ENCODE data around the gene RNASET2. TPM values are rescaled to one million over a fixed set of nuclear protein-coding genes. Genes with fewer than 3 reads are reported as not detected.
"Not testable (repeated sequence)": the region's sequence is repeated elsewhere in the genome, so short reads cannot be mapped to it uniquely, and the experiment has no call there.

Gene RNASET2
- total RNA-seq, 2 donors from 2014 or later, result 25.8 to 29.3 TPM

- WGBS, 2 experiments (ENCODE audit: insufficient coverage in 1 of 2, insufficient read length in 1 of 2), result 78 to 100% methylated on average over 1 to 3 of the region's 3 CpGs
- Mint-ChIP-seq H3K36me3 (ENCODE audit: low read depth) (peaks cover 25% of the 10 kb centered on the region), H3K4me1 (peaks cover 6% of the 10 kb centered on the region), H3K4me3 (no peak overlapping the region), H3K27me3 (ENCODE audit: insufficient read depth) (peaks cover 21% of the 10 kb centered on the region), H3K9me3 (peaks cover 3% of the 10 kb centered on the region), H3K27ac (no peak overlapping the region)
- peak; percentile 24 for DNase-seq
- H3K27ac ChIP-seq (ENCODE audit: low read depth, low read length), result no peak overlapping the region
- no peak for TF ChIP-seq CTCF (conservative IDR thresholded peaks at IDR 0.05)
- no peaks in the 10 kb centered on the region for H3K9me3 ChIP-seq (ENCODE audit: control insufficient read depth, low read length)
- H3K4me1 ChIP-seq (ENCODE audit: control insufficient read depth, insufficient read depth, low read length), result no peaks in the 10 kb centered on the region
- no peaks in the 10 kb centered on the region for H3K36me3 ChIP-seq (ENCODE audit: control insufficient read depth, insufficient read depth, low read length)
- no peak overlapping the region for H3K9ac ChIP-seq (ENCODE audit: extremely low read depth, low read length, poor library complexity, severe bottlenecking)
- H3K4me3 ChIP-seq (ENCODE audit: low read length), result no peak overlapping the region
- H3K27me3 ChIP-seq (ENCODE audit: control insufficient read depth, insufficient read depth, low read length, poor library complexity, severe bottlenecking), result peaks cover 8% of the 10 kb centered on the region
Measured at GRCh38 chr6:166951670-166952060, 4.7 kb downstream of the RNASET2 start.

- H3K9me3 ChIP-seq (ENCODE audit: control insufficient read depth, low read length); H3K36me3 ChIP-seq (ENCODE audit: control insufficient read depth, insufficient read depth, low read length); H3K4me1 ChIP-seq (ENCODE audit: control insufficient read depth, insufficient read depth, low read length); H3K4me1 Mint-ChIP-seq; H3K27ac ChIP-seq (ENCODE audit: low read depth, low read length); H3K27ac Mint-ChIP-seq; H3K9me3 Mint-ChIP-seq; H3K4me3 ChIP-seq (ENCODE audit: low read length); H3K27me3 ChIP-seq (ENCODE audit: control insufficient read depth, insufficient read depth, low read length, poor library complexity, severe bottlenecking); H3K9ac ChIP-seq (ENCODE audit: extremely low read depth, low read length, poor library complexity, severe bottlenecking); H3K4me3 Mint-ChIP-seq: not testable (repeated sequence)
- Mint-ChIP-seq H3K36me3 (ENCODE audit: low read depth) (peaks cover 29% of the 10 kb centered on the region), H3K27me3 (ENCODE audit: insufficient read depth) (peaks cover 21% of the 10 kb centered on the region)
- DNase-seq, result peak; percentile 94
- peak; percentile 88 for TF ChIP-seq CTCF (conservative IDR thresholded peaks at IDR 0.05)
- 74 to 88% methylated on average over 12 to 17 of the region's 17 CpGs for WGBS, 2 experiments (ENCODE audit: insufficient coverage in 1 of 2, insufficient read length in 1 of 2)
Measured at GRCh38 chr6:166950892-166951669, 5.3 kb downstream of the RNASET2 start.

GRCh38 chr6:166950443-166950821 lies 5.9 kb downstream of the RNASET2 start:
- H3K9ac ChIP-seq (ENCODE audit: extremely low read depth, low read length, poor library complexity, severe bottlenecking), result no peak overlapping the region
- peak; percentile 39 for DNase-seq
- no peak overlapping the region for H3K27ac ChIP-seq (ENCODE audit: low read depth, low read length)
- H3K27ac Mint-ChIP-seq, result no peak overlapping the region
- H3K4me3 ChIP-seq (ENCODE audit: low read length), result no peak overlapping the region
- no peaks in the 10 kb centered on the region for H3K9me3 ChIP-seq (ENCODE audit: control insufficient read depth, low read length)
- H3K4me1 Mint-ChIP-seq, result peaks cover 6% of the 10 kb centered on the region
- 89 to 90% methylated on average over 8 to 10 of the region's 10 CpGs for WGBS, 2 experiments (ENCODE audit: insufficient coverage in 1 of 2, insufficient read length in 1 of 2)
- H3K27me3 ChIP-seq (ENCODE audit: control insufficient read depth, insufficient read depth, low read length, poor library complexity, severe bottlenecking), result peaks cover 5% of the 10 kb centered on the region
- peaks cover 18% of the 10 kb centered on the region for H3K27me3 Mint-ChIP-seq (ENCODE audit: insufficient read depth)
- peaks cover 3% of the 10 kb centered on the region for H3K9me3 Mint-ChIP-seq
- H3K4me3 Mint-ChIP-seq, result no peak overlapping the region
- H3K36me3 ChIP-seq (ENCODE audit: control insufficient read depth, insufficient read depth, low read length), result no peaks in the 10 kb centered on the region
- TF ChIP-seq CTCF (conservative IDR thresholded peaks at IDR 0.05), result no peak
- H3K36me3 Mint-ChIP-seq (ENCODE audit: low read depth), result peaks cover 33% of the 10 kb centered on the region
- no peaks in the 10 kb centered on the region for H3K4me1 ChIP-seq (ENCODE audit: control insufficient read depth, insufficient read depth, low read length)

Data from endodermal cell (in vitro differentiated cells).